GM12873 (cell line): ENCODE measurements around the gene TRIM9.

Experiments
- CTCF ChIP-seq: IDR thresholded peaks from 2 replicates; pipeline ENCODE4 v1.5.1; 2012; ENCODE audit warnings: low read depth, mild to moderate bottlenecking, moderate library complexity, low read length, control low read depth; ENCODE audit not compliant: insufficient read depth; ENCODE audit errors: missing control alignments

The TRIM9 gene

GRCh38 chr14:50964683-50965390 is 130.1 kb downstream of the TRIM9 start:
- no peak for TF ChIP-seq CTCF

GRCh38 chr14:50963919-50964318 is 131.0 kb downstream of the TRIM9 start:
- no peak for TF ChIP-seq CTCF

GRCh38 chr14:50961605-50962221 is 133.2 kb downstream of the TRIM9 start:
- TF ChIP-seq CTCF: no peak

- no peak for TF ChIP-seq CTCF
These were observed 137.6 kb downstream of the TRIM9 start for GRCh38 chr14:50957296-50957695.

GRCh38 chr14:50955373-50956043 is 139.4 kb downstream of the TRIM9 start:
- TF ChIP-seq CTCF: peak; percentile 29

GRCh38 chr14:50954811-50955372 is 140.0 kb downstream of the TRIM9 start:
- TF ChIP-seq CTCF: peak; percentile 57

GRCh38 chr14:50953502-50953901 is 141.4 kb downstream of the TRIM9 start:
- no peak for TF ChIP-seq CTCF
